B cell (primary cell): ENCODE results near the gene ASPSCR1. TPM values are rescaled to one million over a fixed set of nuclear protein-coding genes. Genes with fewer than 3 reads are reported as not detected.

Source experiments
- ATAC-seq: fragments of 200-7000 bp; cut with Tn5 transposase; one replicate; pipeline ENCODE4 v1.10.0; 2021; ENCODE audit warnings: low read depth, mild to moderate bottlenecking, moderate number of reproducible peaks, moderate library complexity
- CTCF ChIA-PET: fragments of 350-600 bp; sonication (Branson Sonifier 250); formaldehyde crosslinking; loops from one replicate; lab custom pipeline; 2021; ENCODE audit warnings: antibody characterized with exemption, inconsistent platforms; lab: Charles Lee
- POLR2A ChIA-PET: fragments of 350-600 bp; sonication (Branson Sonifier 250); formaldehyde crosslinking; loops from one replicate; lab custom pipeline; 2021; ENCODE audit warnings: antibody characterized with exemption; lab: Charles Lee
- DNase-seq: peaks from one replicate; pipeline ENCODE4 v3.0.0; 2013
- H2AFZ ChIP-seq: 2 replicates; pipeline ENCODE4 v1.6.1; 2012; ENCODE audit warnings: mild to moderate bottlenecking, low read depth, low read length; ENCODE audit not compliant: insufficient read depth, poor library complexity, severe bottlenecking
- H3K27ac ChIP-seq, 2 donors: 1 replicate in 1 of 2; 2 replicates in 1 of 2; pipeline ENCODE4 v1.5.1; 2012 to 2013; ENCODE audit warnings: low read length in 2 of 2, mild to moderate bottlenecking in 2 of 2, moderate library complexity in 1 of 2
- H3K27me3 ChIP-seq, 4 experiments: fragments of 200-600 bp in 1 of 4; sonication (generic) in 1 of 4; replicated peaks in 1 of 4; 1 replicate in 2 of 4; 2 replicates in 2 of 4; pipeline versions ENCODE4 v1.6.1 to v1.7.0; 2013 to 2016; ENCODE audit warnings: low read length in 3 of 4, mild to moderate bottlenecking in 2 of 4, mixed read lengths in 1 of 4, moderate library complexity in 1 of 4; ENCODE audit not compliant: insufficient read depth in 4 of 4, control insufficient read depth in 3 of 4; ENCODE audit errors: control extremely low read depth in 1 of 4
- H3K36me3 ChIP-seq, 2 experiments: replicated peaks in 1 of 2; 1 replicate in 1 of 2; 2 replicates in 1 of 2; pipeline versions ENCODE4 v1.6.1 to v1.7.1; 2013; ENCODE audit warnings: low read length in 1 of 2; ENCODE audit not compliant: insufficient read depth in 2 of 2, control insufficient read depth in 1 of 2; ENCODE audit errors: control extremely low read depth in 1 of 2, extremely low read depth in 1 of 2
- H3K4me1 ChIP-seq, 2 donors: fragments of 200-600 bp in 1 of 2; sonication (generic) in 1 of 2; 1 replicate in 1 of 2; 2 replicates in 1 of 2; pipeline versions ENCODE4 v1.5.1 to v1.6.1; 2013 to 2017; ENCODE audit warnings: low read length in 2 of 2; ENCODE audit not compliant: control insufficient read depth in 2 of 2, insufficient read depth in 2 of 2
- H3K4me2 ChIP-seq: replicated peaks from 2 replicates; pipeline ENCODE3; 2012; ENCODE audit warnings: mild to moderate bottlenecking, low read depth, low read length; ENCODE audit not compliant: poor library complexity, severe bottlenecking
- H3K4me3 ChIP-seq, 5 experiments: fragments of 200-600 bp in 1 of 5; sonication (generic) in 1 of 5; 1 replicate in 3 of 5; 2 replicates in 2 of 5; pipeline versions ENCODE4 v1.5.1 to v1.7.0; 2011 to 2016; ENCODE audit warnings: low read length in 4 of 5, mild to moderate bottlenecking in 4 of 5, low read depth in 2 of 5, control low read depth in 1 of 5, moderate library complexity in 1 of 5; ENCODE audit not compliant: insufficient read depth in 1 of 5; ENCODE audit errors: control extremely low read depth in 1 of 5, extremely low read depth in 1 of 5
- H3K79me2 ChIP-seq: fragments of 200-600 bp; sonication (generic); one replicate; pipeline ENCODE4 v1.6.0; 2016; ENCODE audit warnings: low read length; ENCODE audit not compliant: control insufficient read depth, insufficient read depth
- H3K9ac ChIP-seq: fragments of 200-600 bp; sonication (generic); 2 replicates; pipeline ENCODE4 v1.6.1; 2017; ENCODE audit warnings: mild to moderate bottlenecking, low read length, moderate library complexity
- H3K9me3 ChIP-seq, 3 donors: one replicate each; pipeline versions ENCODE4 v1.6.1 to v1.7.1; 2013; ENCODE audit warnings: low read length in 2 of 3; ENCODE audit not compliant: control insufficient read depth in 2 of 3, insufficient read depth in 1 of 3; ENCODE audit errors: control extremely low read depth in 1 of 3
- H4K20me1 ChIP-seq: 2 replicates; pipeline ENCODE4 v1.6.0; 2012; ENCODE audit warnings: mild to moderate bottlenecking, low read length; ENCODE audit not compliant: insufficient read depth, control insufficient read depth, poor library complexity, severe bottlenecking
- H3K27ac Mint-ChIP-seq: one replicate; pipeline ENCODE4 v1.8.0; 2021; ENCODE audit warnings: mixed read lengths
- H3K27me3 Mint-ChIP-seq: one replicate; pipeline ENCODE4 v1.8.0; 2021; ENCODE audit warnings: mixed read lengths
- H3K4me1 Mint-ChIP-seq: one replicate; pipeline ENCODE4 v1.8.0; 2021; ENCODE audit warnings: mixed read lengths
- H3K4me3 Mint-ChIP-seq: one replicate; pipeline ENCODE4 v1.8.0; 2021; ENCODE audit warnings: mixed read lengths
- H3K9me3 Mint-ChIP-seq: one replicate; pipeline ENCODE4 v1.8.0; 2022; ENCODE audit warnings: mixed read lengths; ENCODE audit not compliant: insufficient read depth
- CTCF ChIP-seq: fragments of 200-600 bp; IDR thresholded peaks from one replicate; pipeline ENCODE4 v1.8.0; 2022; ENCODE audit warnings: antibody characterized with exemption, mild to moderate bottlenecking
- EZH2 ChIP-seq: IDR thresholded peaks from 2 replicates; pipeline ENCODE4 v1.6.1; 2012; ENCODE audit warnings: borderline replicate concordance, low read depth, mild to moderate bottlenecking, moderate library complexity, low read length; ENCODE audit not compliant: insufficient read depth, poor library complexity, severe bottlenecking
- WGBS: methylation state at CpG from one replicate; pipeline ENCODE4 v1.1.5; 2013; ENCODE audit warnings: missing lambda C conversion rate; ENCODE audit not compliant: insufficient coverage; 5-methylcytosine and 5-hydroxymethylcytosine counted together
- intact Hi-C: fragments of 100-400 bp; cut with micrococcal nuclease; formaldehyde crosslinking; loops from one replicate; pipeline ENCODE4 v1.10.0; 2022
- polyA plus RNA-seq: library from polyadenylated mRNA; depleted of rRNA; stranded (reverse); fragments of >200 nt; gene quantifications from 2 replicates; pipeline ENCODE4 v1.2.3, GENCODE V29; 2012
- total RNA-seq, 2 donors: library from RNA; stranded (reverse); fragments of 120-200 nt in 1 of 2; gene quantifications; 1 replicate in 1 of 2; 2 replicates in 1 of 2; pipeline versions ENCODE4 v1.2.3 to v1.2.4, GENCODE V29; 2013 to 2022

The ASPSCR1 gene
- total and polyA plus RNA-seq, 2 donors (not counting 1 experiment from before 2014, with no cell fraction given): 34.0 to 46.7 TPM

GRCh38 chr17:81995463-81996231 is 18.2 kb downstream of the ASPSCR1 start:
- H3K4me3 Mint-ChIP-seq: no peak overlapping the region
- intact Hi-C loops: no loop called here
- H3K9ac ChIP-seq: no peak overlapping the region
- peaks cover 0 to 2% of the 10 kb centered on the region in 2 experiments for H3K36me3 ChIP-seq
- ATAC-seq (no peak), DNase-seq (no peak)
- no peak overlapping the region for H3K27ac Mint-ChIP-seq
- ChIA-PET CTCF (interaction anchor here (1.4 kb wide), 1 partner anchor 36 kb away, joined by 5 read pairs; no protein-coding TSS in a partner anchor), POLR2A (no interaction called here)
- H4K20me1 ChIP-seq: peaks cover 21% of the 10 kb centered on the region
- H3K4me2 ChIP-seq: no peak overlapping the region
- no peak overlapping the region for H3K4me3 ChIP-seq
- no peaks in the 10 kb centered on the region for H3K27me3 Mint-ChIP-seq
- TF ChIP-seq EZH2: no peak
- TF ChIP-seq CTCF: no peak
- H3K9me3 ChIP-seq: no peaks in the 10 kb centered on the region
- 97% methylated on average over 29 of the region's 29 CpGs for WGBS
- H3K4me1 ChIP-seq: no peaks in the 10 kb centered on the region
- H3K9me3 Mint-ChIP-seq: no peaks in the 10 kb centered on the region
- no peak overlapping the region for H2AFZ ChIP-seq
- no peaks in the 10 kb centered on the region for H3K27me3 ChIP-seq
- H3K27ac ChIP-seq: no peak overlapping the region
- H3K79me2 ChIP-seq: peaks cover 17% of the 10 kb centered on the region
- H3K4me1 Mint-ChIP-seq: peaks cover 3% of the 10 kb centered on the region

- no peak overlapping the region for H3K27ac ChIP-seq
- peaks cover 18% of the 10 kb centered on the region for H4K20me1 ChIP-seq
- H3K79me2 ChIP-seq: peaks cover 12% of the 10 kb centered on the region
- H3K4me3 ChIP-seq: no peak overlapping the region
- H3K9me3 Mint-ChIP-seq: no peaks in the 10 kb centered on the region
- no peak overlapping the region for H3K4me3 Mint-ChIP-seq
- no peaks in the 10 kb centered on the region for H3K27me3 Mint-ChIP-seq
- ChIA-PET CTCF (interaction anchor here (0.6 kb wide), 1 partner anchor 24 kb away, joined by 3 read pairs; no protein-coding TSS in a partner anchor), POLR2A (no interaction called here)
- WGBS: 96% methylated on average over 27 of the region's 28 CpGs
- peaks cover 0 to 2% of the 10 kb centered on the region in 2 experiments for H3K36me3 ChIP-seq
- H3K9me3 ChIP-seq: no peaks in the 10 kb centered on the region
- no peaks in the 10 kb centered on the region for H3K27me3 ChIP-seq
- TF ChIP-seq CTCF (no peak), EZH2 (no peak)
- H2AFZ ChIP-seq: no peak overlapping the region
- no peak overlapping the region for H3K9ac ChIP-seq
- H3K4me1 Mint-ChIP-seq: peaks cover 1% of the 10 kb centered on the region
- H3K4me2 ChIP-seq: no peak overlapping the region
- ATAC-seq (no peak), DNase-seq (no peak)
- intact Hi-C loops: no loop called here
- H3K27ac Mint-ChIP-seq: no peak overlapping the region
- no peaks in the 10 kb centered on the region for H3K4me1 ChIP-seq
Observed at GRCh38 chr17:81996232-81996756, 18.9 kb downstream of the ASPSCR1 start.
